Myocyte (in vitro differentiated cells): ENCODE data around the gene CAMP. TPM values are rescaled to one million over a fixed set of nuclear protein-coding genes. Genes with fewer than 3 reads are reported as not detected.
"Not testable (repeated sequence)": the region's sequence is repeated elsewhere in the genome, so short reads cannot be mapped to it uniquely, and the experiment has no call there.

Experiments
- DNase-seq: peaks from one replicate; pipeline ENCODE4 v3.0.0-alpha.2; 2012; ENCODE audit warnings: low read depth
- polyA plus RNA-seq: library from polyadenylated mRNA; unstranded; fragments of >200 nt; gene quantifications from one replicate; pipeline ENCODE4 v1.2.1, GENCODE V29; 2012; ENCODE audit warnings: missing spikeins
- total RNA-seq: library from RNA; depleted of rRNA; stranded (reverse); fragments of >200 nt; gene quantifications from 2 replicates; pipeline ENCODE4 v1.2.3, GENCODE V29; 2014

Gene CAMP, protein sequence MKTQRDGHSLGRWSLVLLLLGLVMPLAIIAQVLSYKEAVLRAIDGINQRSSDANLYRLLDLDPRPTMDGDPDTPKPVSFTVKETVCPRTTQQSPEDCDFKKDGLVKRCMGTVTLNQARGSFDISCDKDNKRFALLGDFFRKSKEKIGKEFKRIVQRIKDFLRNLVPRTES
- total RNA-seq = not detected in 2 replicates
- not detected for polyA plus RNA-seq

DNA sequence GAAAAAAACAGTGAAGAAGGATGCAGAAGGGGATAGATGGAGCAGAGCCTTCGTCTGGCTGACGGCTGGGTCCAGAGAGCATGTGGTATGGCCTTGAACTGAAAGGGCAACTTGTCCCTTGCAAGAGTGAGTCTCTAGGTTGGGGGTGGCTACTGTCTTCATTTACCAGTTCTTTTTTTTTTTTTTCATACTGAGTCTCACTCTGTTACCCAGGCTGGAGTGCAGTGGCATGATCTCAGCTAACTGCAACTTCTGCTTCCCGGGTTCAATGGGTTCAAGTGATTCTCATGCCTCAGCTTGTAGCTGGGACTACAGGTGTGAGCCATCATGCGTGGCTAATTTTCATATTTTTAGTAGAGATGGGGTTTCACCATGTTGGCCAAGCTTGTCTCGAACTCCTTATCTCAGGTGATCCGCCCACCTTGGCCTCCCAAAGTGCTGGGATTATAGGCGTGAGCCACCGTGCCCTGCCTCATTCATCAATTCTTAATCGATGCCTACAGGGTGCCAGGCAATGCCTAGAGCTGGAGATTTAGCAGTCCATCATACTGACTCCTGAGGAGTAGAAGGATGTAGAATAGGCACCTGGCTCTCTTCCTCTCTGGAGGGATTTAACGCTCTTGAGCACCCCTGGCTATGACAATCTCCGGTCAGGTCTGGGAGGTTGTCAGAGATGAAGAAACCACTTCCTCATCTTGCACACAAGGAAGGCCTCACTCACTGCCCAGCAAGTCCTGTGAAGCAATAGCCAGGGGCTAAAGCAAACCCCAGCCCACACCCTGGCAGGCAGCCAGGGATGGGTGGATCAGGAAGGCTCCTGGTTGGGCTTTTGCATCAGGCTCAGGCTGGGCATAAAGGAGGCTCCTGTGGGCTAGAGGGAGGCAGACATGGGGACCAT, at the start of gene CAMP:
CAMP (plus strand) TSS at position 880 of the 898 bp plus-strand sequence; CDS start at position 897, 17 bp downstream.
- DNase-seq = no peak

DNA sequence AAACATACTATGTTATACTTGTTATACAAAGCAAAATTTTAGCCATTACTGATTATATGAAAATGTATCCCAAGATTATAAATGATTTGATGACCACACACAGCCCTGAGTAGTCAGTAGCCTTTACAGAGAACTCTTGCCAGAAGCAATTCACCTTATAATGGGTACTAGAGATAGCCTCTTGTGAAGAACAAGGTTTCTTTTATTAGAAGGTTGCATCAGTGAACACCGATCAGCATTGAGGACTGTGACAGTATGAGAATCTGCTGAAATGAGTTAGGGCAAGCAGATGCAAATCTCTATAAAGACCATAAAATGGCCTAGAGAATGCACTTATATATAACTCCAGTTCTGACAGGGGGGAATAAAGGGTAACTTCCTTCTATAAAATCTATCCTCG, 45.2 kb upstream of the CAMP start:
- DNase-seq = no peak

DNA sequence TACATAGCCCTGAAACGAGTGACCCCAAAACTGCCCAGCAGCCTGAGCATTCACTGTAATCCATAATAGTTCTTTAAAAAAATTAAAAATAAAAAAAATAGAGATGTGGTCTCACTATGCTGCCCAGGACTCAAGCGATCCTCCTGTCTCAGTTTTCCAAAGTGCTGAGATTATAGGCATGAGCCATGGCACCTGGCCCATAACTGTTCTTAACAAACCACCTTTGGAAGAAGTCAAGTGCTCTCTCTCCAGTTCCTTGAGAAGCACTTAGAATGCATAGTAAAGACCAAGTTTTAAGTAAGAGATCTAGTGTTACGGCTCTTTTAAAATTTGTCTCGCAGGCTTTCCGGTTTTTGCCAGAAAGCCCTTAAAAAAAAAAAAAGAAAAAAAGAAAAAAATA, 43.3 kb upstream of the CAMP start:
- DNase-seq = no peak

DNA sequence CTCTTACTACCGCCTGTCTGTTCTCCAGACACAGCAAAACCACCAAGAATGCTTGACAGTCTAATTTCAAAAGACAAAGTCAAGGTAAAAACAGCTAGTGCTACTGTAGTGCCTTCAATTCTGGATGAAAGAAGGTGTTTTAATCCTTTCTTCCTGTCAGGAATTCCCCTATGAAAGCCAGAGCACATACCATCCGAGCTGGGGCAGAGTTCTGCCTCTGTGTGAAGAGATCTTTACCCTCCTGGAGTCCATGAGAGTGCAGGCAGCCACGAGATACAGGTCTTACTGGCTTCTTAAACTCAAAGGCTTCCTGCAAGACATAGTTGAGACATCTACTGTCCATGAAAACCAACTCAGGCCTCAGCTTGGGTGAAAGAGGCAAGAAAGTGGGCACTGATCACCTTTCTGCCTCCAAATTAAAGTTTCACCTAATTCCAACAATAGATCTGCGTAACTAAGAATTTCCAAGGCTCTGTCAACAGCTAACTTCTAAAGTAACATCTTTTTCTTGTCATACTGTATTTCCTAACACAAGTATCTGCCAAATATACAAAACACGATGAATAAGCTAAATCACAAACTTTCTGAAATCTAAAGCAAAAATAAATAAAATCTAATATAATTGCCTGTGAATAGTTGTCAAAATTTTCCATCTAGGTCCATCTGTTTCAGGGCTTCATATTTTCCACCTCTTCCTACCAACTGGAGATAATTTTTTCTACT, 42.6 kb upstream of the CAMP start:
- DNase-seq = no peak

DNA sequence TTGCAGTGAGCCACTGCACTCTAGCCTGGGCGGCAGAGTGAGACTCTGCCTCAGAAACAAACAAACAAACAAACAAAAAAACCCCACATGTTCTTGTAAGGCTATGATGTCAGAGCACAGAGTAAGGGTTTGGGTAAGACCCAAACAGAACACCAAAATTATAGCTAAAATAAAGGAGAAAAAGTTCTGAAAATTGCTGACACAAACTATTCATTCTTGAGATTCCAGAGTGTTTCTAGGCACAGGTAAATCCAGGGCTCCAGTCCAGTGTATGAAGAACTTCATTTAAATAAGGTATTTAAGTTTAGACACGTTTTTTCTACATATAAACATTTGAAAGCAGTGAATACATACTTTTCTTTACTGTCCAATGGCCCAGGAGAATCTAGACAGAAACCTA, 39.0 kb upstream of the CAMP start:
- DNase-seq = no peak

DNA sequence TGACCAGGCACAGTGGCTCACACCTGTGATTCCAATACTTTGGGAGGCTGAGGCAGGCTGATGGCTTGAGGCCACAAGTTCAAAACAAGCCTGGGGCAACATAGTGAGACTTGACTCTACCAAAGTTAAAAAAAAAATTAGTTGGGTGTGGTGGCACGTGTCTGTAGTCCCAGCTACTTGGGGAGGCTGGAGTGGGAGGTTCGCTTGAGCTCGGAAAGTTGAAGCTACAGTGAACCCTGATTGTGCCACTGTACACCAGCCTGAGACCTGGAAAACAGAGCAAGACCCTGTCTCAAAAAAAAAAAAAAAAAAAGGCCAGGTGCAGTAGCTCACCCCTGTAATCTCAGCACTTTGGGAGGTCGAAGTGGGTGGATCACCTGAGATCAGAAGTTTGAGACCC, 38.2 kb upstream of the CAMP start:
- no peak for DNase-seq

DNA sequence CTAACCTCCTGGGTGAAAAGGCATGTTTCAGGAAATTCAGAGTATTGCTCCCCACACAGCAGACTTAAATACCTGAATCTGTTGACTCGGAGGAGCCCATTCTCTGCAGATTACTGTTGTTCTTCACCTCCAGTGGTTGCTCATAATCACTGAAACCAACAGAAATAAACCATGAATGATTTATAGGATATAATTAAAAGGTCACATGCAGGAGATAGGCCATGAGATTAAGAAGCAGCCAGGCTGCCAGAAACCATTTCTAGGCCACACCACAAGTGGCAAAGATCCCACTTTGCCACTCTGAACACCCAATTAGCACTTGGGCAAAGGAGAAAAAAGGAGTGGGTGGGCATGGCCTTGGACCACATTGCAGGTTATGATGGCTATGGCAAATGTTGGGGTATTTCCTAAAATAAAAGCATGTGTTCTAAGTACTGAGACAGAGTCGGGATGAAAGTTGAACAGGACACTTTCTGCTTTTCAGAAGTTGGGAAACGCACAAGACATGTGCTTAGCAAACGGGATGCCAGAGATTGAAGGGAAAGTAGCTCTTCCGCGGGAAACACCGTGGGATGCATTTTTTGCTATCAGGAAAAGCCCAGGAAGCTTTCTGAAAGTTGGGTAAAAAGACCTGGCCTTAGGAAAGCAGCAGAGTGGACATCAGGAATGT, 36.5 kb upstream of the CAMP start:
- DNase-seq = peak; percentile 3

DNA sequence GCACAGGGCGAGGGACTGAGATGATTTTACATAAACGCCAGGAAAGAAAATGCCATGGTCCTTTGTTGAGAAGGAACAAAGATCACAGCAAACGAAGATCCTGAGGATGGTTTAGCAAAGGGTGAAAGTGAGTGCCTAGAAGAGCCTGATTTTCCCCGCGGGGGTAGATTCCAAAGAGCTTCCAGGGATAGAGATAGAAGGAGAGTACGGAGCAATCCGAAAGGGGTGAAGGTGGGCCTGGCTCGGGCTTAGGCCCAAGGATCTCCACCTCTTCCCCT, 36.1 kb upstream of the CAMP start:
- DNase-seq = peak; percentile 4

DNA sequence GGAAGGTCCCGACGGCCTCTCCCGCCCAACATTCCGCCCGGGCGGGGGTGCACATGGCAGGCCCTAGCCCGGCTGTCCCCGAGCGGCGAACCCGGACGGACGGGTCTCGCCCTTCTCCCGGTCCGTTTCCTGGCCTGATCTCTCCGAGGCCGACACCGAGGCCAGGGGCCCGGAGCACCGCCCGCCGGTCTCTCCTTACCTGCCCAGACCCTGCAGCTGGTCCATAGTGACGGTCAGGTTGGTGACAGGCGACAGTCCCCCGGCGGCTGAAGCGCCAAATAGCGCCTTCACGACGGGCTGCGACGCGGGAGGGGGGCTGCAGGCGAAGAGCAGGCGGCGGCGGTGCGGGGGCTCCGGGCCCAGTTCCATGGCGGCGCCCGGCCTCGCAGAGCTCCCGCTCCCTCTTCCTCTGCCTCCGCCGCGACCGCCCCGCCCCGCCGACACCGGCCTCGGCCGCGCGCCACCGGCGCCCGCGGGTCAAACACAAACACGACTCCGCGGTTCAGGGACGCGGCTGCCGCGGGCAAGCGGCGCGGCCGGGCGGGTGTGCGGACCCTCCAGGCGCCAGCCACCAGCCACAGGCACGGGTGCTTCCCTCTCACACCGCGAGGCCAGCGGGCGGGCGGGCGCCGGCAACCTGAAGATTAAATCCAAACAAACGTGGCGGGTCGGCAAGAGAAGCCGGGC, 35.6 kb upstream of the CAMP start:
- no peak for DNase-seq

DNA sequence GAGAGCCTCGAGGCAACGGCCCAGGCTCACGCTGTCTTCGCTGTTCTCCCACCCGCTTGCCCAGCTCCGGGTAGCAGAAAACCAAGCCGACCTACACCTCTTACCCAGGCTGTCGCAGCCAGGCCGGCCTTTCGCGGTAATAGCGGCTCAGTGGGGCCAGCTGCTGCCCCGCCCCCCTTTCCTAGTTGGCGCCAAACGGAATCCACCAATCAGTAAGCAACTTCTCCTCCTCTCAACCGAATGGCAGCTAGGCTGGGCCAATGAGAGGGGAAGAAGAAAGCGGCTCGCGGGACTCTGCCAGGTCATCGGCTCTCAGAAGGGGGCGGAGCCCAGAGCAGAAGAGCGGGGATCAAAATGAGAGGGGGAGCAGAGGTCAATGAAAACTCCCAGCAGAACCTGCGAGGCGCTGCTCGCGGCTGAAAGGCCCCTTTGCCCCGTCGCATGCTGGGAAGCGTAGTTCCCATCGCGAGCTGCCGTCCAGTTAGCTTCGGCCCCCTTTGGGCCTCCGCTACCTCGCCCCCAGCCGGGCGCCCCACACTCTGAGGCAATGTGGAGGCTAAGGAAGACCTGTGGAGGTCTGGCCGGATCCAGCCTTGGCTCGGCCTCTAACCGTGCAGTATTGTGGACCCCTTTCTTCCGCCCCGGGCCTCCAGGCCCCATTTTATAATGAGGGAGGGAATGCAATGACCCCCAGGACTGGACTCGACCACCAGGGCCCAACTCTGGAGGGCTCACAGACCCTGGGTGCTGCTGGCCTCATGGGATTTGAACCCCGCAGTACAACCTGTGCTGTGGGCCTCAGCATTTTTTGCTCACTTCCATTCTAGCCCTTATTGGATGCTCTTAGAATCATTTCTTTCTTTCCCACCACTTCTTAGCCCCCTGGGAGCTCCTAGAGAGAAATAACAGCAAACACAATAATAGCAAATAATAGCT, 34.8 kb upstream of the CAMP start, which contains the start of gene CDC25A:
CDC25A (minus strand) TSS at position 152 of the 936 bp plus-strand sequence. CDS start 470 bp downstream, outside the sequence.
- DNase-seq = peak; percentile 99

DNA sequence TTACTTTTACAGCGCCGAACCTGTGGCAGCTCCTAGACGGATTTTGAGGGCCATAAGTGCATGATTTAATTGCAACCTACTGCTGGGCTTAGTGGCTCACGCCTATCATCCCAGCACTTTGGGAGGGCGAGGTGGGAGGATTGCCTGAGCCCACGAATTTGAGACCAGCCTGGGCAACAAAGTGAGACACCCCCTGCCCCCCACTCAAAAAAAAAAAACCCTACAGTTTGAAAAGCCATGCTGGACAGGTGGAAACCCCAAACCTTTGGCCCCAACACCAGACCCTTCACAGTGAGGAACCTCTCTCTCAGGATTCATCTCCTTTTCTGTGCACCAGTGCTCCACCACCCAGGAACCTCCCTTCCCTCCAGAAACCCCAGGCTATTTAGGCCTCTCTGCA, 34.0 kb upstream of the CAMP start:
- DNase-seq = no peak

DNA sequence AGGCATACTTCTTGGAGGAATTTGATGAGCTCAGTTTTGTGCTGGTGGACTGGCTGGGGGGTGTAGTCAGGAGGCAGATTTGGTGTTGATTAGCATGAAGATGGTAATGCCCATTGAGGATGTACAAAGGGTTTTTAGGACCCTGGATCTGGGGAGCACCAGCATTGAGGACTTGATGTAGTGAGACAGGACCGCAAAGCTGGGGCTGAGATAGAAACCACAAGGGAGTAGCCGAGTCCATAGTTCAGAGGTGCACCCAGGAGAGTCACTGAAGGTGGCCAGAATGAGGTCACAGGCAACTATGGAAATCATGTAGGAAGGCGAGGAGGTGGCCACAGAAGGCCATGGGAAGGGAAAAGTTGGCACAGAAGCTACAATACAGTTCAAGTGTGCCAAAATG, 32.4 kb upstream of the CAMP start:
- no peak for DNase-seq

DNA sequence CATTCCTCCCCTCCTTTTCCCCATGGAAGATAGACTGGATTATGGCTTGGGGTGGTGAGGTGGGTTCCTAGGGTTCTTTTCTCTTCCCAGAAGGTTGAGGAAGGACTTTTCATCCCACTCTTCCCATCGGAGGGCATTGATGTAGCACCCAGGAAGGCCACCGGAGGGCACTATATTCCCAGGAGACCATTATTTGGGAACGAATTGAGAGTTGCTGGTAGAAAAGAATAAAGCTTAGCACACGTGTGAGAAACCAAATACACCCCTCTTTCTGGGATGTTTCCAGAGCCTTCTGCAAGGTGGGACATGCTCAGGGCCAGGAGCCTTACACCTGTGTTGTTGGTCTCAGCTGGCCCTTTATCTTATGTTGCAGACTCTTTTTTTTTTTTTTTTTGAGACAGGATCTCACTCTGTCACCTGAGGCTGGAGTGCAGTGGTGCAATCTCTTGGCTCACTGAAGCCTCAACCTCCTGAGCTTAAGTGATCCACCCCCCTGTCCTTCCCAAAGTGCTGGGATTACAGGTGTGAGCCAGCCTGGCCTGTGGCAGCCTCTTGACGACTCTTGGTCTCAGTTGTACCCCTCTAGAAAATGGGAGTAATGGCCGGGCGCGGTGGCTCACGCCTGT, 28.7 kb upstream of the CAMP start:
- DNase-seq = peak; percentile 72

DNA sequence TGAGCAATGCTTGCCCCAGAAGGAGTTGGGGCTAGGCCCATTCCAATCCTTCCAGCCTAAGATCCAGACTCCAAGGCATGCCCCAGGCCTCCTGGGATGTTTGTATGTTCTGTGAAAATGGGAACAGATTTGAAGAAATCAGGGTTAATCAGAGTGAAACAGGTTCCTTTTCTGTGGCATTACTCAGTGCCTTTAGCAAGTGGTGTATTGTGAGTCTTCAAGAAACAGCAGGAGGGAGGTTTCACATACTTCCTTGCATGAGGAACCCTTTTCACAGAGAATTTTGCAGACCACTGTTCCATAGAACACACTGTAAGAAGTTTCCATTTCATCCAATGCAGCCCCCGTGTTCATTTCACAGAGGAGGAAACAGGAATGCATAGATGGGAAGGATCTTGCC, 26.7 kb upstream of the CAMP start:
- DNase-seq = no peak

DNA sequence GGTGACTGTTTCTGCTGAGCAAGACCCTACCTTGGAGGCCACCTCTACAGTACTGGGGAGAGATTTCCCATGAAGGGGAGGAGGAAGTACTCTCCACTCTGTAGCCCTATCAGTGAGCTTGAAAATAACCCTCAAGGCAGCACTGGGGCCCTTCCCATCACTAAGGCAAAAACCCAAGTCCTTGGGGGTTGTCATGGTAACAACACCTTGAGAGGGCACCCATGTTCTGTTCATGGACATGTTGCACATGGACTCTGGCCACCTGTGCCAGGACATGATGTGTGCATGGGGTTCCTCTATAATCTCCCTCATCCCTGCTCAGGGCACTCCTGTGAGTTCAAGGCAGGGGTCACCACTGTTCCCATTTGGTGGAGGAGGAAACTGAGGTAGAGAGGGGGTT, 24.2 kb upstream of the CAMP start:
- DNase-seq = no peak

DNA sequence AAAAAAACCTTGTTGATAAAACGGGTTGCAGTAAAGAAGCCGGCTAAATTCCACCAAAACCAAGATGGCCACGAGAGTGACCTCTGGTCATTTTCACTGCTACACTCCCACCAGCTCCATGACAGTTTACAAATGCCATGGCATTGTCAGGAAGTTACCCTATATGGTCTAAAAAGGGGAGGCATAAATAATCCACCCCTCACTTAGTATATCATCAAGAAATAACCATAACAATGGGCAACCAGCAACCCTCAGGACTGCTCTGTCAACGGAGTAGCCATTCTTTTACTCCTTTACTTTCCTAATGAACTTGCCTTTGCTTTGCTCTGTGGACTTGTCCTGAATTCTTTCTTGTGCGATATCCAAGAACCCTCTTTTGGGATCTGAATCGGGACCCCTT, 20.7 kb upstream of the CAMP start:
- no peak for DNase-seq

DNA sequence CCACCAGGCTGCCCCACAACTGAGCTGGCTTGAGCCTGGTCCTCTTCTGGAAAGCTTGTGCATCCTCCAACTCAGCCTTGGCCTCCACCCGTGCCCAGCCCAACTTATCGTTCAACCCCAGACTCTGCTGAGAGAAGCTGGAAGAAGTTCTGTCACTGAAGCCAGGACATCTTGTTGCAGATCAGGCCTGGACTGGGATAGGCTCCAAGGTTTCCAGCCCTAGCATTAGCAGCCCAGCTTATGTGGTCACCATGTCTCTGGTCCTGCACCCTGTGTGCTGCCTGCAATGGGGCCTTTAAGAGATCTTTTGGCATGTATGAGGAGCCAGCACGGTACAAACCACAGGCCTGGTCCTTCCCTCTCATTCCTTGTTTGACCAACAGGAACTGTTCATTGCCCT, 15.2 kb upstream of the CAMP start:
- no peak for DNase-seq

DNA sequence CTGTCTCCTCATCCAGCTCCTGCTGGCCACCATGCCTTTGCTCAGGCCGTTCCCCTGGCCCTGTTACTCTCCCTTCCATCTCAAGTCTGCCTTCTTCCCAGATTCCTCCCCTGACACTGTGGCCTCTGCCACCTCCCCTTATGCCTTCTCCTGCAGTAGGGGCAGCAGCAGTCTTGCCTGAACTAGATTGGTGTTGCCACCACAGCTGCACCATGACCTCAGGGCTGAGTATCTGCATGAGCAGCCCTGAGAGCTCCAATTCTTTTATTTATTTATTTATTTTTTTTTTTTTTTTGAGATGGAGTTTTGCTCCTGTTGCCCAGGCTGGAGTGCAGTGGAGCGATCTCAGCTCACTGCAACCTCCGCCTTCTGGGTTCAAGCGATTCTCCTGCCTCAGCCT, 13.8 kb upstream of the CAMP start:
- no peak for DNase-seq

DNA sequence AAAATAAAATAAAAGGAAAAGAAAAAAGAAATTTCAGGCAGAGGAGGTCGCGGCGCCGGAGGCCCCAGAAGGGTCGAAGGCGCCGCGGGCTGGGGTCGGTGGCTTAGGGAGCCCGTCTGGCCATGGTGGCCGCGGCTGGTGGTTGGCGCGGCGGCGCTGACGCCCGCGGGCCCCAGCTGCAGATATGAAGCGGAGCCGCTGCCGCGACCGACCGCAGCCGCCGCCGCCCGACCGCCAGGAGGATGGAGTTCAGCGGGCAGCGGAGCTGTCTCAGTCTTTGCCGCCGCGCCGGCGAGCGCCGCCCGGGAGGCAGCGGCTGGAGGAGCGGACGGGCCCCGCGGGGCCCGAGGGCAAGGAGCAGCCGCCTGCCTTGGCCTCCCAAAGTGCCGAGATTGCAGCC, 12.8 kb upstream of the CAMP start:
- DNase-seq = not testable (repeated sequence)

DNA sequence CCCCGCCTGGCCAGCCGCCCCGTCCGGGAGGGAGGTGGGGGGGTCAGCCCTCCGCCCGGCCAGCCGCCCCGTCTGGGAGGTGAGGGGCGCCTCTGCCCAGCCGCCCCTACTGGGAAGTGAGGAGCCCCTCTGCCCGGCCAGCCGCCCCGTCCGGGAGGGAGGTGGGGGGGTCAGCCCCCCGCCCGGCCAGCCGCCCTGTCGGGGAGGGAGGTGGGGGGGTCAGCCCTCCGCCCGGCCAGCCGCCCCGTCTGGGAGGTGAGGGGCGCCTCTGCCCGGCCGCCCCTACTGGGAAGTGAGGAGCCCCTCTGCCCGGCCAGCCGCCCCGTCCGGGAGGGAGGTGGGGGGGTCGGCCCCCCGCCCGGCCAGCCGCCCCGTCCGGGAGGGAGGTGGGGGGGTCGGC, 11.5 kb upstream of the CAMP start:
- not testable (repeated sequence) for DNase-seq
